IPS-NIHi7 (cell line): ENCODE measurements around the gene ADCY1.
"Not testable (repeated sequence)": the region's sequence is repeated elsewhere in the genome, so short reads cannot be mapped to it uniquely, and the experiment has no call there.

Source experiments
- DNase-seq: peaks from one replicate; pipeline ENCODE4 v3.0.0; 2012; ENCODE audit warnings: mixed read lengths; ENCODE audit errors: extremely low spot score

ADCY1 gene

GRCh38 chr7:45740573-45740972 is 166.4 kb downstream of the ADCY1 start:
- DNase-seq, result not testable (repeated sequence)

DNA sequence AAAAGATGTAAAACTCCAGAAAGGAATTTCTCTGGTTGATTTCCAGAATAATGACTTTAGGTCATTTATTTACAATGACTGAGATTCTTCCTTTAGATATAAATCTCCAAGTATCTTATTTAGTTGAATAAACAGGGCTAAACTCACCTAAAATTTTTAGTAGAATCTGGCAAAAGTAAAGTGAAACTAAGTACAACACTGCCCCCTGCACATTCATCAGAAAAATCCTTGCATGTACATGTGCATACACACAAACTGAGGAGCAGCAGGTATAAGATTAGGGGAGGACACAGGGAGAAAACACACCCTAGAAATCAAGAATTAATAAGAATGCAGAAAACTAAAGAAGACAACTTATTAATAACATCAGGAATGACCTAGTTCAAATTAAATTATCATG is 174.8 kb downstream of the ADCY1 start:
- not testable (repeated sequence) for DNase-seq

DNA sequence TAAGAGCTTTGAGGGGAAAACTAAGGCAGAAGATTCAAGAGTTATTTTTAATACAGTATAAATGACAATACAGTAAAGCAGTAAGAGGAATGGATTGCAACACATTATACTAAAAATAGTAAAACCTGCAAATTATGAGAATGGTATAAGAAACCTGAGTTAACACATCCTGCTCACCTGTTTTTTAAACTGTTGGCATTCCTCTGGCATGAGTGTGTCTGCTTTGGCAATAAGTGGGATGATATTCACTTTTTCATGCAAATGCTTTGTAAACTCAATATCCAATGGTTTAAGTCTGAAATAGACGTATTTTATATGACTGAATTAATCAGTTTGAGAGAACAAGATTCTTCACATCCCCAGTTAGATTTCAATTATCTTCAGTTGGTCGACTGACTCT is 177.2 kb downstream of the ADCY1 start:
- DNase-seq, result not testable (repeated sequence)

- not testable (repeated sequence) for DNase-seq
Measured at GRCh38 chr7:45756333-45756732, 182.2 kb downstream of the ADCY1 start.

DNA sequence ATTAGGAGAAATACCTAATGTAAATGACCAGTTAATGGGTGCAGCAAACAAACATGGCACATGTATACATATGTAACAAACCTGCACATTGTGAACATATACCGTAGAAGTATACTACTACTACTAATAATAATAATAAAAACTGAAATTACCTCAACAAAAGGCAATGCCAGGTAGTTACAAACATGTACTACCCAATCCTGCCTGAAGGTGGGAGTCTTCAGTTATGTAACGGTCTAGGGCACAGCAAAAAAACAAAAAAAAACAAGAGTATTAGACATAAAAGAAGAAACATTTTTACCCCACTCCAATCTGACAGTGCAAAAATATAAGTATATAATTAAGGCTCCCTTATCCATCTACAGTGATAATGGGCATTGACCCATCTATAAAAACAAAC is 182.6 kb downstream of the ADCY1 start:
- DNase-seq, result not testable (repeated sequence)

DNA sequence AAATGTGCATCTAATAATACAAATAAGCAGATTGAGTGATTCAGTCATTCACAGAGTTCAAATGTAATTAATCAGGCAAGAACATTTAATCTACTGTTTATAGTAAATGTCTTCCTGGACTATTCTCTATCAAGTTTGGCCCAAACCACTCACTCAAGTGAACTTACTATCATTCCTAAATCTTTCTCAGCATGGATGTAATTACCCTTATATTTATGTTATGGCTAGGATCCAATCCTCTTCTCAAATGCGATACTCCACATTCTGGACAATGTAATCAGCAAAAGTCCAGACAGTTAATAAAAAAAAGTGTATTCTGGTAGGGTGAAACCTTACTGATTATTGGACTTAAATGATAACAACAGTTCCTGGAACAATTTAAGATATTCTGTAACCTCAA is 185.3 kb downstream of the ADCY1 start:
- DNase-seq, result not testable (repeated sequence)

GRCh38 chr7:45761545-45762205 is 187.5 kb downstream of the ADCY1 start:
- not testable (repeated sequence) for DNase-seq

- not testable (repeated sequence) for DNase-seq
Measured at GRCh38 chr7:45762225-45762994, 188.2 kb downstream of the ADCY1 start.

GRCh38 chr7:45768516-45769394 is 194.6 kb downstream of the ADCY1 start:
- peak; percentile 94 for DNase-seq

- DNase-seq, result not testable (repeated sequence)
Measured at GRCh38 chr7:45769626-45770025, 195.5 kb downstream of the ADCY1 start.
